GM03348 (cell line): ENCODE results near the gene DOCK8.

Experiments used
- DNase-seq: peaks from one replicate; pipeline ENCODE4 v3.0.0; 2012; ENCODE audit warnings: low spot score

The DOCK8 gene

DNA sequence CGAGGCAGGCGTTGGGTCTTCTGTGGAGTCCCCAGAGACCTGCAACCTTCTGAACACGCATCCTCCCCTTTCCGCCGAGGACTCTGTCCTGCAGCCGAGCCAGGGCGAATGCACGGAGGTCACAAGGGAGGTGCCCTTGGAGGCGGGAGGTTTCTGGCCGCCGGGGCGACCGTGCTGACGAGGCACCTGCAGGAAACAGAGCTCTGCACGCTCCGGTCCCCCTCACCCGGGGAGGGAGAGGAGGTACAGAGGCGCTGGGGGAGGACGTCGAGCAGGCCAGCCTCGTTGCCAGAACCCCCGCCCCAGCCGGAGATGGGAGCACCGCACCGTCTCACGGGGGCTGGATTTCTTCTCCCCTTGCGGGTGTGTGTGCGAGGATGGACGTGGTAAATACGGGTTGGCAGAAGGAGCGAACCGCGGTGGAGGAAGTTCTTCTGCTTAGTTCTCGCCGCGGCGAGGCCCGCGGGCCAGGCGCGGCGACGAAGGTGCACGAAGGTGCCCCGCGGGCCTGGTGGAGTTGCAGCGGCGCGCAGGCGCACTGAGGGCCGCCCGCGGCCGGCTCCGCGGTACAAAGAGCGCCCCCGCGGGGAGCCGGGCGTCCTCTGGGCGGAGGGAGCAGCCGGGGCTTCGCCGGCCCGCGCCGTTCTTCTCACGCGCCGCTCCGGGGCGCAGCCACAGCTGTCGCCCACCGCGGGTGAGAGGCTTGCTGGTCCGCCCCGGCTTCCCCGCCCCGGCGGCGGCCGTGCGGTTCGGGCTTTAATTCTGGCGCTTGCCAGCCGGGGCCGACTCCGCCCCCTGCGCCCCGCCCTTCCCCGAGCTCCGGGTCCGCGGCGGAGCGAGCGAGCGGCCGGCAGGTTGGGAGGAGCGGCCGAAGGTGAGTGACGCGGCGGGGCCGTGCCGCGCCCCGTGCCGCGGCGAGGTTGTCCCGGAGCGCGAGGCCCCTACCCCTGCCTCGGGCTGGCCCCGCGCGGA lies 289.5 kb downstream of the DOCK8 start, which contains the start of gene KANK1:
Gene KANK1 (plus strand): TSS at position 815 of the 972 bp plus-strand sequence.
- DNase-seq, result peak; percentile 92

- peak; percentile 42 for DNase-seq
Measured at GRCh38 chr9:504921-505740, 290.5 kb downstream of the DOCK8 start.

DNA sequence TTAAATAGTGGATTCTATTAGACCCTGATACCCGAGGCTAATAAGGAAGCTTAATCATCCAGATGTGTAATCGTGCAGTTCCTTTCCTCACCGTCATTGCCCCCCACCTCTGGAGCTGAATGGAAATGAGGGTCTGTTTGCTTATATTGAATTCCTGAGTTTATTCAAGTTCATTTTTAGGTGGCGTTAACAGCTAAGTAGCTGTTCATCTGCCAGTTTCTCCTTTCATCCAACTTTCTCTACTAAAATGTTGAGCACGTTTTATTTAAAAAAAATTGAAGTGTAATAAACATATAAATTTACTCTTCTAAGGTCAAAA lies 291.0 kb downstream of the DOCK8 start:
- no peak for DNase-seq

- DNase-seq, result no peak
Measured at GRCh38 chr9:506281-506680, 291.6 kb downstream of the DOCK8 start.

DNA sequence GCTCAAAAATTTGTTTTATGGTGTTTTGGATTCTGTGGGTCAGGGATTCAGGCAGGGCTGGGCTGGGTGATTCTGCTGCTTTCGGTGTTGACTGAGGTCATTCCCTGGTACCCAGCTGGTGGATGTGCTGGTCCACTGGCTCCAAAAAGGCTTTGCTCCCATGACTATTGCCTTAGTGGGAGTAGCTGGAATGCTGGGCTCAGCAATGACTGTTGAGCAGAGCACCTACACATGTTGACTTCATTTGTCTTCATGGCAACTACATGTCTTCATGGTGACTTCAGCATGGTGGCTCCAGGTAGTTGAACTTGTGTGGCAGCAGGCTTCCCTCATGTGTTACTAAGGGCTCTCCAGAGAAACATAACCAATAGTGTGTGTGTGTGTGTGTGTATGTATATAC lies 297.2 kb downstream of the DOCK8 start:
- DNase-seq, result no peak

DNA sequence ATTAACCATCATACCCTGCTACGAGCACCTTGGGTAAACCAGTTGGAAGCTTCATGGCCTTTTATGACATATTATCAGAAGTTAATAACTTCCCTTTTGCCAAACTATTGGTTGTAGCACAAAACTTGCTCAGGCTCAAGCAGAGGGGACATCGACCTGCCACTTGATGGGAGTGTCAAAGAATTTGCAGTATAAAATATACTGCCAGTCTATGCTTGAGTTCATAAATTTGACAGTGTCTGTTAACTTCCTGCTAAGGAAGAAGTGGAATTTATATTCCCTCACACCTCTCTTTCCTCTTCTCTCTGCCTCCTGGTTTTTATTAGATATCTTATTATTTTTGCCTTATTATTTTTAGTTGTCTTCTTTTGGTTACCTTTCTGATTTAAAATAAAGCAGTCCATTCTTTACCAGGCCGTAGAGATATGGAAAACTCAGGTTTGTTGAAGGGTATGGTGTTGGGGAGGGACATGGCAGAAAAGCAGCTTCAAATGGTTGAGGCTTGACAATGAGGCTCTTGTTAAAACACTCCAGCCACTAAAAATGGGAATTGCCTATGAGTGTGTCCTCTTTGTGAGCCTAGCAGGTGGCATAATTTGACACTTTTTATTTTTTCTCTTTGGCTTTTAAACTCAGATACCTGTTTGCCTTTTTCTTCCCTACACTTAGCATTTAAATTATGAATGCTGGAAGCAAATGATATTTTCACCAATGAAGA lies 298.0 kb downstream of the DOCK8 start:
- no peak for DNase-seq
